KMS-11 (cell line): Measurements from ENCODE around the gene SPINK1.
"Not testable (repeated sequence)": the region's sequence is repeated elsewhere in the genome, so short reads cannot be mapped to it uniquely, and the experiment has no call there.

Experiments used
- H2AFZ ChIP-seq: fragments of 200-600 bp; sonication (generic); 2 replicates; pipeline ENCODE4 v1.6.1; 2016; ENCODE audit warnings: antibody characterized with exemption, mixed run types, low read depth
- H3K27ac ChIP-seq: fragments of 200-600 bp; sonication (generic); 2 replicates; pipeline ENCODE4 v1.6.1; 2016; ENCODE audit warnings: mild to moderate bottlenecking, mixed run types
- H3K27me3 ChIP-seq: fragments of 200-600 bp; sonication (generic); 2 replicates; pipeline ENCODE4 v1.6.1; 2017; ENCODE audit warnings: mild to moderate bottlenecking, low read depth, mixed run types, moderate library complexity; ENCODE audit not compliant: insufficient read depth
- H3K36me3 ChIP-seq: fragments of 200-600 bp; sonication (generic); 2 replicates; pipeline ENCODE4 v1.6.1; 2017; ENCODE audit warnings: mild to moderate bottlenecking, mixed run types; ENCODE audit not compliant: insufficient read depth
- H3K4me1 ChIP-seq: fragments of 200-600 bp; sonication (generic); 2 replicates; pipeline ENCODE4 v1.6.1; 2016; ENCODE audit warnings: mild to moderate bottlenecking, low read depth, mixed run types; ENCODE audit not compliant: poor library complexity, severe bottlenecking
- H3K4me2 ChIP-seq: fragments of 200-600 bp; sonication (generic); 2 replicates; pipeline ENCODE4 v1.7.0; 2016; ENCODE audit warnings: mild to moderate bottlenecking, mixed run types
- H3K4me3 ChIP-seq: fragments of 200-600 bp; sonication (generic); IDR thresholded peaks from 2 replicates; pipeline ENCODE4 v1.6.1; 2017; ENCODE audit warnings: low read depth, low read length, mixed read lengths; ENCODE audit not compliant: insufficient read depth
- H3K79me2 ChIP-seq: fragments of 200-600 bp; sonication (generic); 2 replicates; pipeline ENCODE4 v1.6.1; 2016; ENCODE audit warnings: low read depth, mixed run types; ENCODE audit not compliant: insufficient read depth
- H3K9ac ChIP-seq: fragments of 200-600 bp; sonication (generic); 2 replicates; pipeline ENCODE4 v1.6.1; 2016; ENCODE audit warnings: mild to moderate bottlenecking, mixed run types
- H4K20me1 ChIP-seq: fragments of 200-600 bp; sonication (generic); 2 replicates; pipeline ENCODE4 v1.6.1; 2016; ENCODE audit warnings: mild to moderate bottlenecking, mixed run types; ENCODE audit not compliant: insufficient read depth
- TF ChIP-seq, protein P1 (sequence below): fragments of 200-600 bp; sonication (generic); conservative IDR thresholded peaks from 2 replicates; pipeline ENCODE4 v1.6.1; 2017; ENCODE audit warnings: low read depth, mild to moderate bottlenecking, antibody characterized with exemption, low read length, moderate library complexity, mixed read lengths

Gene SPINK1

GRCh38 chr5:147836439-147836838 lies 5.0 kb upstream of the SPINK1 start:
- no peaks in the 10 kb centered on the region for H3K36me3 ChIP-seq
- no peak overlapping the region for H3K4me2 ChIP-seq
- H2AFZ ChIP-seq, result no peak overlapping the region
- H3K9ac ChIP-seq, result no peak overlapping the region
- H4K20me1 ChIP-seq, result no peaks in the 10 kb centered on the region
- H3K27me3 ChIP-seq, result no peaks in the 10 kb centered on the region
- no peaks in the 10 kb centered on the region for H3K4me1 ChIP-seq
- no peaks in the 10 kb centered on the region for H3K79me2 ChIP-seq
- H3K4me3 ChIP-seq, result no peak overlapping the region
- TF ChIP-seq, protein P1, sequence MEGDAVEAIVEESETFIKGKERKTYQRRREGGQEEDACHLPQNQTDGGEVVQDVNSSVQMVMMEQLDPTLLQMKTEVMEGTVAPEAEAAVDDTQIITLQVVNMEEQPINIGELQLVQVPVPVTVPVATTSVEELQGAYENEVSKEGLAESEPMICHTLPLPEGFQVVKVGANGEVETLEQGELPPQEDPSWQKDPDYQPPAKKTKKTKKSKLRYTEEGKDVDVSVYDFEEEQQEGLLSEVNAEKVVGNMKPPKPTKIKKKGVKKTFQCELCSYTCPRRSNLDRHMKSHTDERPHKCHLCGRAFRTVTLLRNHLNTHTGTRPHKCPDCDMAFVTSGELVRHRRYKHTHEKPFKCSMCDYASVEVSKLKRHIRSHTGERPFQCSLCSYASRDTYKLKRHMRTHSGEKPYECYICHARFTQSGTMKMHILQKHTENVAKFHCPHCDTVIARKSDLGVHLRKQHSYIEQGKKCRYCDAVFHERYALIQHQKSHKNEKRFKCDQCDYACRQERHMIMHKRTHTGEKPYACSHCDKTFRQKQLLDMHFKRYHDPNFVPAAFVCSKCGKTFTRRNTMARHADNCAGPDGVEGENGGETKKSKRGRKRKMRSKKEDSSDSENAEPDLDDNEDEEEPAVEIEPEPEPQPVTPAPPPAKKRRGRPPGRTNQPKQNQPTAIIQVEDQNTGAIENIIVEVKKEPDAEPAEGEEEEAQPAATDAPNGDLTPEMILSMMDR, result no peak
- no peak overlapping the region for H3K27ac ChIP-seq

- H3K4me1 ChIP-seq, result no peaks in the 10 kb centered on the region
- H2AFZ ChIP-seq, result no peak overlapping the region
- H3K4me3 ChIP-seq, result no peak overlapping the region
- H3K27me3 ChIP-seq, result no peaks in the 10 kb centered on the region
- H3K9ac ChIP-seq, result no peak overlapping the region
- H3K4me2 ChIP-seq, result no peak overlapping the region
- no peaks in the 10 kb centered on the region for H3K79me2 ChIP-seq
- TF ChIP-seq, protein P1, result no peak
- H3K27ac ChIP-seq, result no peak overlapping the region
- no peaks in the 10 kb centered on the region for H4K20me1 ChIP-seq
- no peaks in the 10 kb centered on the region for H3K36me3 ChIP-seq
These were observed 3.9 kb upstream of the SPINK1 start for GRCh38 chr5:147835386-147835798.

- Histone ChIP-seq H3K4me1 (no peaks in the 10 kb centered on the region), H3K79me2 (no peaks in the 10 kb centered on the region), H3K27ac (no peak overlapping the region)
These were observed 1.1 kb upstream of the SPINK1 start for GRCh38 chr5:147832541-147832940.

GRCh38 chr5:147830035-147830434 lies 1.4 kb downstream of the SPINK1 start:
- Histone ChIP-seq H3K4me3 (no peak overlapping the region), H3K4me2 (no peak overlapping the region), H2AFZ (no peak overlapping the region), H3K36me3 (no peaks in the 10 kb centered on the region), H3K27me3 (no peaks in the 10 kb centered on the region), H4K20me1 (no peaks in the 10 kb centered on the region), H3K4me1 (no peaks in the 10 kb centered on the region), H3K9ac (no peak overlapping the region), H3K79me2 (no peaks in the 10 kb centered on the region), H3K27ac (no peak overlapping the region)
- TF ChIP-seq, protein P1, result no peak

More at GRCh38 chr5:147832541-147832940, 1.1 kb upstream of the SPINK1 start:
- H3K27me3 ChIP-seq, result no peaks in the 10 kb centered on the region
- TF ChIP-seq, protein P1, result no peak
- no peaks in the 10 kb centered on the region for H3K36me3 ChIP-seq
- H3K4me3 ChIP-seq, result no peak overlapping the region
- H3K9ac ChIP-seq, result no peak overlapping the region
- no peak overlapping the region for H3K4me2 ChIP-seq
- no peak overlapping the region for H2AFZ ChIP-seq
- no peaks in the 10 kb centered on the region for H4K20me1 ChIP-seq

DNA sequence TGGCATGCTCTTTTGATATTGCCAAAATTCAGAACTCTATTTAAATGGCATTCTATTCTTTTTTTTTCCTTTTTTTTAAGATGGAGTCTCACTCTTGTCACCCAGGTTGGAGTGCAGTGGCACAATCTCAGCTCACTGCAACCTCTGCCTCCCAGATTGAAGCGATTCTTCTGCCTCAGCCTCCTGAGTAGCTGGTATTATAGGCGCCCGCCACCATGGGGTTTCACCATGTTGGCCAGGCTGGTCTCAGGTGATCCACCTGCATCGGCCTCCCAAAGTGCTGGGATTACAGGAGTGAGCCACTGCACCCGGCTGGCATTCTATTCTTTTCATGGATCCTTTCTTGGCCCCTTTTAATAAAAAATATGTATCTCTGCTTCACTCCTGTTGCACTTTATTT lies 4.5 kb downstream of the SPINK1 start:
- not testable (repeated sequence) for H4K20me1 ChIP-seq, H3K4me3 ChIP-seq, H3K27ac ChIP-seq, H3K36me3 ChIP-seq, H3K9ac ChIP-seq, H2AFZ ChIP-seq, H3K4me1 ChIP-seq, H3K4me2 ChIP-seq, H3K27me3 ChIP-seq, H3K79me2 ChIP-seq
